ENCODE measurements around the gene IL3RA. TPM values are rescaled to one million over a fixed set of nuclear protein-coding genes. Genes with fewer than 3 reads are reported as not detected.
"Not testable (repeated sequence)": the region's sequence is repeated elsewhere in the genome, so short reads cannot be mapped to it uniquely, and the experiment has no call there.

IL3RA gene
- total RNA-seq, 2 donors from 2014 or later, result 1.5 to 7.5 TPM

- H3K36me3 Mint-ChIP-seq (ENCODE audit: insufficient read depth in 2 of 2); ATAC-seq (replicated peaks in 1 of 2); DNase-seq; H3K9me3 Mint-ChIP-seq; H3K27me3 Mint-ChIP-seq (ENCODE audit: low read depth); H3K27ac Mint-ChIP-seq; H3K4me3 Mint-ChIP-seq; H3K4me1 Mint-ChIP-seq (ENCODE audit: low read depth): not testable (repeated sequence)
These were observed 27.7 kb upstream of the IL3RA start for GRCh38 chrX:1308917-1309316.

- peaks cover 0 to 2% of the 10 kb centered on the region in 2 donors for H3K36me3 Mint-ChIP-seq (ENCODE audit: insufficient read depth in 2 of 2)
- no peak for ATAC-seq (replicated peaks in 1 of 2)
These were observed 22.8 kb upstream of the IL3RA start for GRCh38 chrX:1313788-1314187.

GRCh38 chrX:1316527-1316926 lies 20.1 kb upstream of the IL3RA start:
- Mint-ChIP-seq H3K36me3 (ENCODE audit: insufficient read depth in 2 of 2) (peaks cover 2 to 7% of the 10 kb centered on the region in 2 donors), H3K9me3 (peaks cover 0 to 3% of the 10 kb centered on the region in 2 donors), H3K27ac (no peak overlapping the region), H3K27me3 (ENCODE audit: low read depth) (no peaks in the 10 kb centered on the region), H3K4me1 (ENCODE audit: low read depth) (peaks cover 17% of the 10 kb centered on the region), H3K4me3 (peak overlapping the region in 1 of 2 donors; percentile 65)
- DNase-seq (peak; percentile 31 to 49), ATAC-seq (replicated peaks in 1 of 2) (peak; percentile 54 to 68)

More at GRCh38 chrX:1313788-1314187, 22.8 kb upstream of the IL3RA start:
- no peak for DNase-seq
- H3K27me3 Mint-ChIP-seq (ENCODE audit: low read depth), result no peaks in the 10 kb centered on the region
- no peak overlapping the region for H3K27ac Mint-ChIP-seq
- H3K9me3 Mint-ChIP-seq, result peaks cover 0 to 3% of the 10 kb centered on the region in 2 donors
- H3K4me3 Mint-ChIP-seq, result no peak overlapping the region
- peaks cover 5% of the 10 kb centered on the region for H3K4me1 Mint-ChIP-seq (ENCODE audit: low read depth)

- Mint-ChIP-seq H3K4me3 (no peak overlapping the region), H3K4me1 (ENCODE audit: low read depth) (peaks cover 37% of the 10 kb centered on the region), H3K27ac (no peak overlapping the region), H3K36me3 (ENCODE audit: insufficient read depth in 2 of 2) (peaks cover under 1 to 7% of the 10 kb centered on the region in 2 donors), H3K27me3 (ENCODE audit: low read depth) (peaks cover 5% of the 10 kb centered on the region), H3K9me3 (peaks cover 0 to 2% of the 10 kb centered on the region in 2 donors)
- ATAC-seq (replicated peaks in 1 of 2), result no peak
- peak; percentile 26 to 40 for DNase-seq
These were observed 14.9 kb upstream of the IL3RA start for GRCh38 chrX:1321674-1322073.

GRCh38 chrX:1322393-1322792 lies 14.2 kb upstream of the IL3RA start:
- H3K36me3 Mint-ChIP-seq (ENCODE audit: insufficient read depth in 2 of 2), result peaks cover 0 to 7% of the 10 kb centered on the region in 2 donors
- ATAC-seq (replicated peaks in 1 of 2) (peak; percentile 83 to 84), DNase-seq (peak; percentile 77 to 85)
- peak overlapping the region; percentile 91 for H3K27ac Mint-ChIP-seq
- H3K4me1 Mint-ChIP-seq (ENCODE audit: low read depth), result peaks cover 35% of the 10 kb centered on the region
- H3K9me3 Mint-ChIP-seq, result peaks cover 0 to 1% of the 10 kb centered on the region in 2 donors
- peak overlapping the region; percentile 72 to 83 for H3K4me3 Mint-ChIP-seq
- H3K27me3 Mint-ChIP-seq (ENCODE audit: low read depth), result peaks cover 5% of the 10 kb centered on the region

- ATAC-seq (replicated peaks in 1 of 2) (peak; percentile 43 to 65), DNase-seq (peak; percentile 71 to 75)
- Mint-ChIP-seq H3K4me3 (peak overlapping the region; percentile 32 to 54), H3K36me3 (ENCODE audit: insufficient read depth in 2 of 2) (peaks cover 0 to 7% of the 10 kb centered on the region in 2 donors), H3K9me3 (no peaks in the 10 kb centered on the region), H3K27me3 (ENCODE audit: low read depth) (peaks cover 5% of the 10 kb centered on the region), H3K27ac (no peak overlapping the region), H3K4me1 (ENCODE audit: low read depth) (peaks cover 35% of the 10 kb centered on the region)
These were observed 13.3 kb upstream of the IL3RA start for GRCh38 chrX:1323315-1323714.

- Mint-ChIP-seq H3K27me3 (ENCODE audit: low read depth) (peaks cover 5% of the 10 kb centered on the region), H3K36me3 (ENCODE audit: insufficient read depth in 2 of 2) (no peaks in the 10 kb centered on the region), H3K4me1 (ENCODE audit: low read depth) (peaks cover 26% of the 10 kb centered on the region), H3K4me3 (no peak overlapping the region), H3K9me3 (no peaks in the 10 kb centered on the region), H3K27ac (no peak overlapping the region)
- DNase-seq, result peak; percentile 39 to 50
- ATAC-seq (replicated peaks in 1 of 2), result peak; percentile 46 to 56
These were observed 11.0 kb upstream of the IL3RA start for GRCh38 chrX:1325515-1326116.

GRCh38 chrX:1327651-1328304 lies 8.8 kb upstream of the IL3RA start:
- no peaks in the 10 kb centered on the region for H3K9me3 Mint-ChIP-seq
- no peak overlapping the region for H3K27ac Mint-ChIP-seq
- DNase-seq, result no peak
- no peak overlapping the region for H3K4me3 Mint-ChIP-seq
- peaks cover 5% of the 10 kb centered on the region for H3K27me3 Mint-ChIP-seq (ENCODE audit: low read depth)
- H3K4me1 Mint-ChIP-seq (ENCODE audit: low read depth), result peaks cover 19% of the 10 kb centered on the region
- no peak for ATAC-seq (replicated peaks in 1 of 2)
- no peaks in the 10 kb centered on the region for H3K36me3 Mint-ChIP-seq (ENCODE audit: insufficient read depth in 2 of 2)

- Mint-ChIP-seq H3K27ac (no peak overlapping the region), H3K27me3 (ENCODE audit: low read depth) (no peaks in the 10 kb centered on the region), H3K9me3 (no peaks in the 10 kb centered on the region), H3K4me3 (no peak overlapping the region), H3K36me3 (ENCODE audit: insufficient read depth in 2 of 2) (no peaks in the 10 kb centered on the region), H3K4me1 (ENCODE audit: low read depth) (peaks cover 22% of the 10 kb centered on the region)
- no peak for ATAC-seq (replicated peaks in 1 of 2)
- no peak for DNase-seq
These were observed 6.0 kb upstream of the IL3RA start for GRCh38 chrX:1330605-1331004.

- not testable (repeated sequence) for ATAC-seq (replicated peaks in 1 of 2); H3K27ac Mint-ChIP-seq; H3K4me3 Mint-ChIP-seq; H3K36me3 Mint-ChIP-seq (ENCODE audit: insufficient read depth in 2 of 2); H3K9me3 Mint-ChIP-seq; DNase-seq
- Mint-ChIP-seq H3K27me3 (ENCODE audit: low read depth) (peaks cover 15% of the 10 kb centered on the region), H3K4me1 (ENCODE audit: low read depth) (peaks cover 36% of the 10 kb centered on the region)
These were observed 4.2 kb upstream of the IL3RA start for GRCh38 chrX:1332433-1332832.

GRCh38 chrX:1334854-1335253 lies 1.7 kb upstream of the IL3RA start:
- DNase-seq (no peak), ATAC-seq (replicated peaks in 1 of 2) (no peak)
- peaks cover 16% of the 10 kb centered on the region for H3K27me3 Mint-ChIP-seq (ENCODE audit: low read depth)
- peaks cover 10 to 13% of the 10 kb centered on the region in 2 donors for H3K36me3 Mint-ChIP-seq (ENCODE audit: insufficient read depth in 2 of 2)
- peaks cover 36% of the 10 kb centered on the region for H3K4me1 Mint-ChIP-seq (ENCODE audit: low read depth)
- H3K4me3 Mint-ChIP-seq, result no peak overlapping the region
- peaks cover 0 to 3% of the 10 kb centered on the region in 2 donors for H3K9me3 Mint-ChIP-seq
- H3K27ac Mint-ChIP-seq, result no peak overlapping the region

- Mint-ChIP-seq H3K27me3 (ENCODE audit: low read depth) (peaks cover 16% of the 10 kb centered on the region), H3K27ac (peak overlapping the region; percentile 74), H3K4me3 (peak overlapping the region; percentile 80 to 92), H3K9me3 (peaks cover 0 to 8% of the 10 kb centered on the region in 2 donors), H3K4me1 (ENCODE audit: low read depth) (peaks cover 36% of the 10 kb centered on the region), H3K36me3 (ENCODE audit: insufficient read depth in 2 of 2) (peaks cover 13 to 20% of the 10 kb centered on the region in 2 donors)
- ATAC-seq (replicated peaks in 1 of 2) (peak; percentile 20 to 35), DNase-seq (no peak)
These were observed 579 bp downstream of the IL3RA start for GRCh38 chrX:1336948-1337779.

All from activated T-cell treated with anti-CD3 and anti-CD28 coated beads, Interleukin-2, amount 50 U/mL, for 72 hours (primary cell).